Activated T-cell treated with anti-CD3 and anti-CD28 coated beads, Interleukin-2, amount 50 U/mL, for 72 hours (primary cell): ENCODE data around the gene APCDD1. TPM values are rescaled to one million over a fixed set of nuclear protein-coding genes. Genes with fewer than 3 reads are reported as not detected.
A peak's percentile ranks its signal among the peaks of the same experiment; 100 is the strongest.

Source experiments
- ATAC-seq, 2 donors: fragments of 150-1000 bp; cut with Tn5 transposase; replicated peaks in 1 of 2; 2 replicates each; pipeline ENCODE4 v1.10.0; 2021; ENCODE audit warnings: moderate library complexity in 2 of 2, mild to moderate bottlenecking in 1 of 2
- DNase-seq, 2 donors: peaks; one replicate each; pipeline ENCODE4 v3.0.0; 2021 to 2022; ENCODE audit warnings: mixed read lengths in 1 of 2
- H3K27ac Mint-ChIP-seq: one replicate; pipeline ENCODE4 v1.8.0; 2022; ENCODE audit warnings: mild to moderate bottlenecking, moderate library complexity, mixed read lengths
- H3K27me3 Mint-ChIP-seq: one replicate; pipeline ENCODE4 v1.8.0; 2022; ENCODE audit warnings: low read depth, mixed read lengths
- H3K36me3 Mint-ChIP-seq, 2 donors: one replicate each; pipeline ENCODE4 v1.8.0; 2022; ENCODE audit warnings: mixed read lengths in 2 of 2, mild to moderate bottlenecking in 1 of 2; ENCODE audit not compliant: insufficient read depth in 2 of 2
- H3K4me1 Mint-ChIP-seq: one replicate; pipeline ENCODE4 v1.8.0; 2022; ENCODE audit warnings: low read depth, mixed read lengths
- H3K4me3 Mint-ChIP-seq, 2 donors: one replicate each; pipeline ENCODE4 v1.8.0; 2022; ENCODE audit warnings: mild to moderate bottlenecking in 2 of 2, mixed read lengths in 2 of 2, moderate library complexity in 2 of 2
- H3K9me3 Mint-ChIP-seq, 2 donors: one replicate each; pipeline ENCODE4 v1.8.0; 2022; ENCODE audit warnings: mixed read lengths in 2 of 2
- total RNA-seq, 2 donors: library from RNA; stranded (reverse); gene quantifications; one replicate each; pipeline ENCODE4 v1.2.3, GENCODE V29; 2022

The APCDD1 gene
- total RNA-seq, 2 donors from 2014 or later: not detected

GRCh38 chr18:10418836-10419235 is 35.6 kb upstream of the APCDD1 start:
- ATAC-seq (no peak), DNase-seq (no peak)
- Mint-ChIP-seq H3K27ac (no peak overlapping the region), H3K9me3 (peaks cover 1 to 3% of the 10 kb centered on the region in 2 donors), H3K36me3 (no peaks in the 10 kb centered on the region), H3K27me3 (no peaks in the 10 kb centered on the region), H3K4me1 (no peaks in the 10 kb centered on the region), H3K4me3 (no peak overlapping the region)

- ATAC-seq (no peak), DNase-seq (no peak)
- Mint-ChIP-seq H3K27me3 (peaks cover 6% of the 10 kb centered on the region), H3K4me3 (no peak overlapping the region), H3K27ac (no peak overlapping the region), H3K4me1 (no peaks in the 10 kb centered on the region), H3K36me3 (no peaks in the 10 kb centered on the region), H3K9me3 (peaks cover 1 to 3% of the 10 kb centered on the region in 2 donors)
Observed at GRCh38 chr18:10419420-10420103, 34.9 kb upstream of the APCDD1 start.

DNA sequence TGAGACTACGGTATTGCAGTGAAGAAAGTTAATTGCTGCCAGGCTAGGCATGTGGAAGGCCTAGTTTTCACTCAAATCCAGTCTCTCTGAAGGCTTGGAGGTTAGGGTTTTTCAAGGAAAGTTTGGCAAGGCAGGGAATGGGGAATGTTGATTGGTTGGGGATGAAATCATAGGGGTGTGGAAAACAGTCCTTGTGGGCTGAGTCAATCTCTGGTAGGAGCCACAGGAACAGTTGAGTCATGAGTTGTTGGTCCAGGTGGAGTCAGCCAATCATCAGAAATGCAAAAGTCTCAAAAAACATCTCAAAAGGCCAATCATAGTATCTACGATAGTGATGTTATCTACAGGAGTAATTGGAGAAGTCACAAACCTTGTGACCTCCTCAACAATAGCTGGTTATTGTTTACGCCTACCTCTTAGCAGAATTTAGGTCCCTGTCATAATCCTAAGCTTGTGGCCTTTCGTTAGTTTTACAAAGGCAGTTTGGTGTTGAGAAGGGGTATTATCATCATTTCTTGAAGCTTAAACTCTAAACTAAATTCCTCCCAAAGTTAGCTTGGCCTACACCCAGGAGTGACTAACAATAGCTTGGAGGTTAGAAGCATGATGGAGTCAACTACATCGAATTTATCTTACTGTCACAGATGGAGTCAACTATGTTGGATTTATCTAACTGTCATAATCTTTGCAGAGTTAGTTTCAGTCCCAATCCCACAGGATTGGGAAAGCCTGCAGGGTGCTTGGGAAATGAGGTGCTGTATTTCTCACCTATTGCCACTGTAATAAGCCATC is 33.7 kb upstream of the APCDD1 start:
- no peak for DNase-seq

GRCh38 chr18:10421859-10422258 is 32.6 kb upstream of the APCDD1 start:
- Mint-ChIP-seq H3K4me3 (no peak overlapping the region), H3K27ac (no peak overlapping the region), H3K9me3 (peaks cover 1 to 3% of the 10 kb centered on the region in 2 donors), H3K36me3 (no peaks in the 10 kb centered on the region), H3K4me1 (no peaks in the 10 kb centered on the region), H3K27me3 (peaks cover 11% of the 10 kb centered on the region)
- no peak for DNase-seq
- no peak for ATAC-seq

More for the DNA sequence above, 33.7 kb upstream of the APCDD1 start:
- Mint-ChIP-seq H3K27me3 (peaks cover 11% of the 10 kb centered on the region), H3K27ac (no peak overlapping the region), H3K36me3 (no peaks in the 10 kb centered on the region), H3K4me3 (no peak overlapping the region), H3K9me3 (peaks cover 1 to 3% of the 10 kb centered on the region in 2 donors), H3K4me1 (no peaks in the 10 kb centered on the region)
- ATAC-seq: no peak

GRCh38 chr18:10422731-10423130 is 31.7 kb upstream of the APCDD1 start:
- no peak overlapping the region for H3K4me3 Mint-ChIP-seq
- DNase-seq (no peak), ATAC-seq (no peak)
- no peaks in the 10 kb centered on the region for H3K4me1 Mint-ChIP-seq
- no peaks in the 10 kb centered on the region for H3K36me3 Mint-ChIP-seq
- peaks cover 11% of the 10 kb centered on the region for H3K27me3 Mint-ChIP-seq
- H3K9me3 Mint-ChIP-seq: peaks cover 1 to 3% of the 10 kb centered on the region in 2 donors
- H3K27ac Mint-ChIP-seq: no peak overlapping the region

DNA sequence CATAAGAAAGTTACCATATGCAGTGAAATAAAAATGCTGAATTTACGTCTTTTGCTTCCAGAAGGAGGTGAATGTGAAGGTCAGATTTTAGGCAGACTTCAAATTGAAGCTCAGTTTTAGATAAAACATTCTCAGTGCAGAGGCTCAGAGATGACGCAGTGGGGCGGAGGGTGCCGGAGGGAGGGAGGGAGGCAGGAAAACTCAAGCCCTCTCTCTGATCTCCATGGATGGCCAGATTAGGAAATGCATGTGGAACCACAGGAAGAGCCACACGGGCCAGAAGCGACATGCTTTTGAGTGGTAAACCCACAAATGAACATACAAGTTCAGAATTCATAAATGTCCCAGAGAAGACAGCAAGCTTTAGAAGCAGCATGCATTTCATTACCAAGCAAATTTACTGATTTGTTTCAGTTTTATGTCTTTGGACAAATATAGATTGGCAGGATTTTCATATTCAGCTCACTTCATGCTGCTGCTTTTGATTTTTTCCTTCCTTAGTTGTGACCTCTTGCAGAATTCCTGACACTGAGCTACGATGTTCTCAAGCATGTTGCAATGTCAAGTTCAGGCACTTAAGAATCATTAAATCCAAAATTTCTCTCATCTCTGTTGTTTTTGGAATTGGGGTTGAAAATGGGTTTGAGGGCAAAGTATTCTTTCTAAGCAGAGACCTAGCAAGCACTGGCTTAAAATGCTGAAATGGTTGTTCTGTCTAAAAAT is 29.7 kb upstream of the APCDD1 start:
- Mint-ChIP-seq H3K4me3 (no peak overlapping the region), H3K9me3 (peaks cover 1 to 3% of the 10 kb centered on the region in 2 donors), H3K36me3 (no peaks in the 10 kb centered on the region), H3K27ac (no peak overlapping the region), H3K27me3 (peaks cover 11% of the 10 kb centered on the region), H3K4me1 (no peaks in the 10 kb centered on the region)
- DNase-seq: no peak
- ATAC-seq: no peak

DNA sequence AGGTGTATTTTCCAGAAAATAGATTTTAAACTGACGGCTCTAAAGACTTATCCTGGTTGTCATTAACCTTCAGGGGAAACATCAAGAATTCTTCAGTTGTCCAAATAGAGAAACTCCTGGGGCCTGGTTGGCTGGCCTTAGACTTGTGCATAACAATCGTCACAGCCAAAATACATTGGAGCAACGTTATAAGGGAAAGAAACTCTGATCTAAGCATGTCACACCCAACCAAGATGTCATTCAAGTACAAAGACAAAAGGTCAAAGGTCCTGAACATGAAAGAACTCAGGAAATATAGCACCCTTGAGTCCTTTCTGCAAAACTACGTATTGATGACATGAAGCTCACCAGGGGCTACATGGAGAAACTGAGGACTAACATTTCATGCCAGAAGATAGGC is 23.8 kb upstream of the APCDD1 start:
- no peak for DNase-seq
- H3K36me3 Mint-ChIP-seq: no peaks in the 10 kb centered on the region
- no peaks in the 10 kb centered on the region for H3K9me3 Mint-ChIP-seq
- H3K4me1 Mint-ChIP-seq: no peaks in the 10 kb centered on the region
- ATAC-seq: no peak
- H3K27me3 Mint-ChIP-seq: no peaks in the 10 kb centered on the region
- peak overlapping the region; percentile 27 for H3K27ac Mint-ChIP-seq
- no peak overlapping the region for H3K4me3 Mint-ChIP-seq

- H3K4me3 Mint-ChIP-seq: no peak overlapping the region
- no peaks in the 10 kb centered on the region for H3K36me3 Mint-ChIP-seq
- ATAC-seq: no peak
- DNase-seq: no peak
- no peak overlapping the region for H3K27ac Mint-ChIP-seq
- H3K4me1 Mint-ChIP-seq: no peaks in the 10 kb centered on the region
- no peaks in the 10 kb centered on the region for H3K27me3 Mint-ChIP-seq
- H3K9me3 Mint-ChIP-seq: no peaks in the 10 kb centered on the region
Observed at GRCh38 chr18:10431680-10432079, 22.8 kb upstream of the APCDD1 start.

DNA sequence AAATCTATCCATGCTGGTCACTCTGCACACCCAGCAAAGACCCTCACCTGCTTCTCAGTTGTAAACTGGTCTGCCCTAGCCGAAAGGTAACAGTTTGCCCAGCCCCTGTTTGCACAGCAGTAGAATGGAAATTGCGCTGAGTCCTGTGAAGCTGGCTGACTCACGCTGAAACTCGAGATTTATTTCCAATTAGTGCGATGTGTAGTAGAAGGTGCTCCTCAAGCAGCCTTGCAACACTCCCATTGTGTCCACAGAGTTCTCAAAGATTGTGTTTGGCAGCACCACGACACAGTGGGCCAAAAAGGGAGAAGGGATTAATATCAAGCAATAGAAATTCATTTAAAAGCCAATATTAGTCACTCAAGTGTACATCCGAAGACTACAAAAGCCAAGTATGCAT is 21.7 kb upstream of the APCDD1 start:
- Mint-ChIP-seq H3K4me3 (no peak overlapping the region), H3K4me1 (no peaks in the 10 kb centered on the region), H3K27ac (no peak overlapping the region), H3K27me3 (no peaks in the 10 kb centered on the region), H3K36me3 (no peaks in the 10 kb centered on the region), H3K9me3 (no peaks in the 10 kb centered on the region)
- DNase-seq (no peak), ATAC-seq (no peak)

DNA sequence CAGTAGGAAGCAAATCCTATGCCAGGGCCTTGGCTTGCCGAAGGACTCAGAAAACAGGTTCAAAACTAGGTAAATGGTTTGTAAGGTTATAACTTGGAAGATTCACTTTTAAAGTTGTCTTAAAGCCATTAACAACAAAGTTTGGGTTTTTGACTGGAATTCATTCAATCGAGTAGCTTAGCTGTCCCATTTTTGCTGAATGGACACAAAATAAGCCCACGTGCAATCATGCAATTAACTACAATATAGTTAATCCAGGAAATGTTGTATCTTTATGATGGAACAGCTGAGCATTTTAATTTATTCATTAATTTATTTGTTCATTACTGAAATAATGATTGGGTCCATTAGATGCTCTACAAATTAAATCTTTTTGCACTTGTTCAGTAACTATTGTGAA is 18.3 kb upstream of the APCDD1 start:
- ATAC-seq (no peak), DNase-seq (no peak)
- Mint-ChIP-seq H3K36me3 (no peaks in the 10 kb centered on the region), H3K9me3 (no peaks in the 10 kb centered on the region), H3K27me3 (no peaks in the 10 kb centered on the region), H3K4me1 (no peaks in the 10 kb centered on the region), H3K4me3 (no peak overlapping the region), H3K27ac (no peak overlapping the region)

DNA sequence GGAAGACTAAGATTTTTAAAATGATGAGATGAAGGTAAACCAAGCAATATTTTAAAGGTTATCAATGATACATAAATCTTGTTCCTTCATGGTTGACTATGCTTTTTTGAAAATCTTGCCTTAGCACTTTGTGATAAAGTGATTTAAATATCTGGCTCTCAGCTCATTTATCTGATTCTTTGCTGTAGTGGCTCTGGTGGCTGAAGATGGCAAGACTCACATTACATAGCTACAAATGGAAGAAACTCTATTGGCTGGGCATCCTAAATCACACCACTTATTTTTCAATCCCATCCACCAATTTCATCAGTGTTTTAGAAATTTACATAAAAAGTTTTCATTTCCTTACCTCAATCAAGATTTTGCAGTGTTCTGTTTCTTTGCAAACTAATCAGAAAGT is 16.6 kb upstream of the APCDD1 start:
- Mint-ChIP-seq H3K27me3 (no peaks in the 10 kb centered on the region), H3K27ac (no peak overlapping the region), H3K4me1 (no peaks in the 10 kb centered on the region), H3K36me3 (no peaks in the 10 kb centered on the region), H3K4me3 (no peak overlapping the region), H3K9me3 (no peaks in the 10 kb centered on the region)
- ATAC-seq (no peak), DNase-seq (no peak)

DNA sequence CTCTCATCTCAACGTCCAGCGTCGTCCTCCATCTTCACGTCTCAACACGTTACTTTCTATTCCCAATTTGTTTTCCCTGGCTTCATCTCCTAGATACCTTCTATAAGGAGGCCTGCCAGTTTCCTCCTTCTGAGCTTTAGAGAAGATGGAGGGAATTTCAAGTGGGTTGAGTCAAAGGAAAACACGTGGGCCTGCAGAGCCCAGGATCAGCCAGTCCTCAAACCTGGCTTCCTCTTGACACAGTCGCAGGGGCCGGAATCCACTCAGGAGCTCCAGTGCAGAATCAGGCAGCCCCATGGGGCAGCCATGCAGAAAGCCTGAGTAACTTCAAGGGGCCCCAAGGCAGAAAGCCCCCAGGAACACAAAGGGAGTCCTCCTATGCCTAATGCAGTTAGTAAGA is 14.5 kb upstream of the APCDD1 start:
- peaks cover 11% of the 10 kb centered on the region for H3K27me3 Mint-ChIP-seq
- H3K9me3 Mint-ChIP-seq: no peaks in the 10 kb centered on the region
- no peak overlapping the region for H3K4me3 Mint-ChIP-seq
- DNase-seq (no peak), ATAC-seq (no peak)
- H3K4me1 Mint-ChIP-seq: no peaks in the 10 kb centered on the region
- no peaks in the 10 kb centered on the region for H3K36me3 Mint-ChIP-seq
- no peak overlapping the region for H3K27ac Mint-ChIP-seq

DNA sequence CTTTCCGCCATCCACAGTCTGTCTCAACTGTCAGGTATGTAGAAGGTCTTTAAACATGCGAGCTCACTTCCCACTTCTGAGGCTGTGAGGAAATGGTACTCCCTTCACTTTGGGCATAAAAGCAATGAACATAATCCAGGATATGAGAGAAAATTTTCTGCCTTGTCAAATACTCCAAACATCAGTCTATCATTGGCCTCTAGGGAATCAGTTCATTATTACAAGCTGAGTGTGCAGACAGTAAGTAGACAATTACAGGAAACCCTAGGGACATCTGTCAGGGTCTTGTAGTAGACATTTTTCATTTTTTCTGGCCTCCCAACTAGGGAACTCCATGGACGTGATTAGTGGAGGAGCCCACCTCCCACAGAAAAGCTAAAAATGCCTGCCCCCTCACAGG is 13.6 kb upstream of the APCDD1 start:
- peaks cover 11% of the 10 kb centered on the region for H3K27me3 Mint-ChIP-seq
- ATAC-seq (no peak), DNase-seq (no peak)
- H3K27ac Mint-ChIP-seq: no peak overlapping the region
- H3K4me3 Mint-ChIP-seq: no peak overlapping the region
- no peaks in the 10 kb centered on the region for H3K9me3 Mint-ChIP-seq
- no peaks in the 10 kb centered on the region for H3K36me3 Mint-ChIP-seq
- no peaks in the 10 kb centered on the region for H3K4me1 Mint-ChIP-seq
